Fibroblast of villous mesenchyme (primary cell): ENCODE measurements around the gene CFAP100. TPM values are rescaled to one million over a fixed set of nuclear protein-coding genes. Genes with fewer than 3 reads are reported as not detected.

Experiments used
- DNase-seq: peaks from one replicate; pipeline ENCODE4 v3.0.0-alpha.2; 2010; ENCODE audit warnings: low read depth
- H3K4me3 ChIP-seq: 2 replicates; pipeline ENCODE4 v1.5.1; 2011; ENCODE audit warnings: low read depth, mild to moderate bottlenecking, low read length
- CTCF ChIP-seq: IDR thresholded peaks from 2 replicates; pipeline ENCODE4 v1.5.1; 2012; ENCODE audit warnings: low read depth, mild to moderate bottlenecking, low read length; ENCODE audit not compliant: insufficient read depth
- total RNA-seq: library from RNA; depleted of rRNA; stranded (reverse); fragments of >200 nt; gene quantifications from 2 replicates; pipeline ENCODE4 v1.2.3, GENCODE V29; 2012

CFAP100 gene
- total RNA-seq, 1 donor: not detected

GRCh38 chr3:126389794-126390146, 4.9 kb upstream of the CFAP100 start:
- TF ChIP-seq CTCF: no peak
- H3K4me3 ChIP-seq: no peak overlapping the region
- DNase-seq: no peak

- H3K4me3 ChIP-seq: no peak overlapping the region
- no peak for TF ChIP-seq CTCF
- no peak for DNase-seq
Measured at GRCh38 chr3:126390201-126390600, 4.5 kb upstream of the CFAP100 start.

- DNase-seq: no peak
- no peak for TF ChIP-seq CTCF
- no peak overlapping the region for H3K4me3 ChIP-seq
Measured at GRCh38 chr3:126390751-126391150, 4.0 kb upstream of the CFAP100 start.

GRCh38 chr3:126391631-126392030, 3.1 kb upstream of the CFAP100 start:
- no peak overlapping the region for H3K4me3 ChIP-seq
- no peak for DNase-seq
- no peak for TF ChIP-seq CTCF

- no peak overlapping the region for H3K4me3 ChIP-seq
- no peak for TF ChIP-seq CTCF
- no peak for DNase-seq
Measured at GRCh38 chr3:126392246-126392645, 2.5 kb upstream of the CFAP100 start.

- no peak for TF ChIP-seq CTCF
- DNase-seq: no peak
- no peak overlapping the region for H3K4me3 ChIP-seq
Measured at GRCh38 chr3:126393563-126393962, 1.1 kb upstream of the CFAP100 start.

- H3K4me3 ChIP-seq: no peak overlapping the region
Measured at GRCh38 chr3:126394977-126395321, 240 bp downstream of the CFAP100 start.

More at GRCh38 chr3:126394977-126395321, 240 bp downstream of the CFAP100 start:
- TF ChIP-seq CTCF: no peak
- DNase-seq: no peak
